Lower lobe of right lung (tissue), 2 donors: ENCODE data around the gene LRP1B. TPM values are rescaled to one million over a fixed set of nuclear protein-coding genes. Genes with fewer than 3 reads are reported as not detected.

ENCODE experiments used
- ATAC-seq, 2 donors: fragments of 200-7000 bp; cut with Tn5 transposase; one replicate each; pipeline ENCODE4 v1.9.1; 2020 to 2022; ENCODE audit warnings: mild to moderate bottlenecking in 2 of 2, moderate library complexity in 2 of 2
- DNase-seq: peaks from one replicate; pipeline ENCODE4 v3.0.0-alpha.2; 2020
- H3K27ac ChIP-seq: fragments of 200-600 bp; one replicate; pipeline ENCODE4 v1.8.0; 2022
- H3K27me3 ChIP-seq: fragments of 200-600 bp; one replicate; pipeline ENCODE4 v1.8.0; 2022; ENCODE audit warnings: low read depth
- H3K36me3 ChIP-seq: fragments of 200-600 bp; one replicate; pipeline ENCODE4 v1.8.0; 2022; ENCODE audit warnings: mild to moderate bottlenecking
- H3K4me1 ChIP-seq: fragments of 200-600 bp; one replicate; pipeline ENCODE4 v1.8.0; 2022
- H3K4me3 ChIP-seq: fragments of 200-600 bp; one replicate; pipeline ENCODE4 v1.8.0; 2022; ENCODE audit warnings: mild to moderate bottlenecking
- H3K9me3 ChIP-seq: fragments of 200-600 bp; one replicate; pipeline ENCODE4 v1.8.0; 2022
- CTCF ChIP-seq: fragments of 200-600 bp; IDR thresholded peaks from one replicate; pipeline ENCODE4 v1.8.0; 2022; ENCODE audit warnings: antibody characterized with exemption, mild to moderate bottlenecking
- intact Hi-C: fragments of 100-400 bp; cut with DNase I; formaldehyde crosslinking; loops from one replicate; pipeline ENCODE4 v1.11.0; 2022
- total RNA-seq: library from RNA; stranded (reverse); fragmentation: NEBNext Ultra II Directional; extraction: Animal tissue kit (Norgen Biotek cat#: 25700); gene quantifications from one replicate; pipeline ENCODE4 v1.2.1, GENCODE V29; 2021
- donor health status: DM: no; HTN: yes; CAD: no; lungs with severe emphysema.

Gene LRP1B
- total RNA-seq, 1 donor from 2014 or later = 0.09 TPM

- ATAC-seq = no peak
- no peaks in the 10 kb centered on the region for H3K27me3 ChIP-seq
- DNase-seq = no peak
Observed at GRCh38 chr2:141364821-141365220, 766.0 kb downstream of the LRP1B start.

GRCh38 chr2:141362311-141362710, 768.5 kb downstream of the LRP1B start:
- DNase-seq = no peak
- intact Hi-C loops = no loop called here
- no peak for ATAC-seq
- no peak overlapping the region for H3K27ac ChIP-seq
- H3K9me3 ChIP-seq = no peaks in the 10 kb centered on the region
- H3K36me3 ChIP-seq = no peaks in the 10 kb centered on the region
- no peaks in the 10 kb centered on the region for H3K4me1 ChIP-seq
- H3K4me3 ChIP-seq = no peak overlapping the region
- TF ChIP-seq CTCF = no peak
- H3K27me3 ChIP-seq = no peaks in the 10 kb centered on the region

More at GRCh38 chr2:141364821-141365220, 766.0 kb downstream of the LRP1B start:
- intact Hi-C loops = no loop called here
- Histone ChIP-seq H3K9me3 (no peaks in the 10 kb centered on the region), H3K36me3 (no peaks in the 10 kb centered on the region), H3K4me1 (no peaks in the 10 kb centered on the region), H3K4me3 (no peak overlapping the region), H3K27ac (no peak overlapping the region)
- TF ChIP-seq CTCF = no peak

DNA sequence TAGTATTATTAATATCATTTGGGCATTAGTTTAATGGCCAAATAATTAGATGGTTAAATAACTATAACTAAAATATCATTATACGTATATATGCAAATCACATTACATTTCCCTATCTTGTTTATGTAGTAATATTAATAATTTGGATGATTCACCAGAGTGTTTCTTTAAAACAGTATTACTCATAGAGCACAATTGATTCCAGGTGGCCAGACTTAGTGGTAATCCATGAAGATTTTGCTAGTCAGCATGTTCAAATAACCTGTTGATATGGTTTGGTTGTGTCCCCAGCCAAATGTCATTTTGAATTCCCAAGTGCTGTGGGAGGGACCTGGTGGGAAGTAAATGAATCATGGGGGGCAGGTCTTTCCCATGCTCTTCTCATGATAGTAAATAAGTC, 782.3 kb downstream of the LRP1B start:
- intact Hi-C loops = no loop called here
- no peak for ATAC-seq

DNA sequence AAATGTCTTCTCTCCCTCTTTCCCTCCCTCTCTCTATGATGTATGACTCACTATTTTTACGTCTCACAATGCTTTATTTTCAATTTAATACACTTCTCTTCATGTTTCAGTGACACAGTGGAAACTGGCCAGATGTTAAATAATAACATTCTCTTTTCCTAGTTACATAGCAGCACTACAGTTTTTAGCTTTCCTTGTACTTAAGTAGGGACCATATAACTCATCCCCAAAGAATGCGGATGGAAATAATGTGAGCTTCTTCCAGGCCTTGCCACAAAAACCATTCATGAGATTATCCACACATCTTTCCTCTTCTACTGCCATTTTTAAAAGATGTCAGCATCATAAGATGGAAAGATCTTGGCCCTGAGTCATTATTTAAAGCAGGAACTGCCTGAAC, 789.4 kb downstream of the LRP1B start:
- Histone ChIP-seq H3K27ac (no peak overlapping the region), H3K9me3 (no peaks in the 10 kb centered on the region), H3K36me3 (no peaks in the 10 kb centered on the region), H3K4me1 (no peaks in the 10 kb centered on the region), H3K27me3 (no peaks in the 10 kb centered on the region), H3K4me3 (no peak overlapping the region)
- ATAC-seq (no peak), DNase-seq (no peak)
- intact Hi-C loops = no loop called here
- no peak for TF ChIP-seq CTCF

More for the DNA sequence above, 782.3 kb downstream of the LRP1B start:
- Histone ChIP-seq H3K36me3 (no peaks in the 10 kb centered on the region), H3K27me3 (no peaks in the 10 kb centered on the region), H3K27ac (no peak overlapping the region), H3K4me1 (no peaks in the 10 kb centered on the region), H3K9me3 (no peaks in the 10 kb centered on the region), H3K4me3 (no peak overlapping the region)
- TF ChIP-seq CTCF = no peak
- DNase-seq = no peak

DNA sequence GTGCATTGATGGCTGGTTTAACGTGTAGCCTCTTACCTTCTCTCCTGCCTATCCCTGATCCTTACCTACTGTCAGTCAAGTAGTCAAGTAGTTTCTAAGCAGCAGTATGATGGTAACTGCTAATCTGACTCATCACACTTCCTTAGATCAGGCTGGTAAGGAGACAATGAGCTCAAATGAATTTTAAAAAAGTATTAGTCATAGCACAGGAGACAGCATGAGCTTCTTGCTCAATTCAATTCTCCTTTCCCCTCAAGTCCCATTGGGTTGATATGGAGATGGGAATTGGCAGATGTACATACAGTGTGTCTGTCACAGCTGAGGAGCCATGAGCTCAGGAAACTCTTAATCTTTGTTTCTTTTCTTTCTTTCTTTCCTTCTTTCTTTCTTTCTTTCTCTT, 799.7 kb downstream of the LRP1B start:
- no peak for TF ChIP-seq CTCF
- Histone ChIP-seq H3K4me1 (no peaks in the 10 kb centered on the region), H3K9me3 (no peaks in the 10 kb centered on the region), H3K27ac (no peak overlapping the region), H3K27me3 (no peaks in the 10 kb centered on the region), H3K36me3 (no peaks in the 10 kb centered on the region), H3K4me3 (no peak overlapping the region)
- intact Hi-C loops = no loop called here
- peak in 1 of 2 donors; percentile 43 for ATAC-seq
- DNase-seq = no peak

- H3K4me1 ChIP-seq = no peaks in the 10 kb centered on the region
- intact Hi-C loops = no loop called here
- no peaks in the 10 kb centered on the region for H3K27me3 ChIP-seq
Observed at GRCh38 chr2:141329964-141330363, 800.9 kb downstream of the LRP1B start.

More at GRCh38 chr2:141329964-141330363, 800.9 kb downstream of the LRP1B start:
- no peak overlapping the region for H3K4me3 ChIP-seq
- no peak overlapping the region for H3K27ac ChIP-seq
- H3K36me3 ChIP-seq = no peaks in the 10 kb centered on the region
- ATAC-seq (peak in 1 of 2 donors; percentile 44), DNase-seq (no peak)
- no peak for TF ChIP-seq CTCF
- no peaks in the 10 kb centered on the region for H3K9me3 ChIP-seq
